Prostate gland (tissue), 2 donors: ENCODE measurements around the gene CDH11.

Experiments used
- CTCF ChIP-seq, 4 experiments: fragments of 200-600 bp in 2 of 4; fragments of 450-650 bp in 2 of 4; sonication (generic) in 2 of 4; IDR thresholded peaks; 1 replicate in 3 of 4; 2 replicates in 1 of 4; pipeline ENCODE4 v1.5.1; 2016 to 2019; ENCODE audit warnings: antibody characterized with exemption in 4 of 4, mild to moderate bottlenecking in 2 of 4, moderate library complexity in 2 of 4
- POLR2A ChIP-seq: fragments of 450-650 bp; IDR thresholded peaks from one replicate; pipeline ENCODE4 v1.6.1; 2016; ENCODE audit warnings: antibody characterized with exemption, mild to moderate bottlenecking
- POLR2AphosphoS5 ChIP-seq: sonication (generic); formaldehyde crosslinking; IDR thresholded peaks from one replicate; pipeline ENCODE4 v1.6.1; 2017; ENCODE audit warnings: antibody characterized with exemption

- TF ChIP-seq POLR2AphosphoS5 (no peak), CTCF (IDR thresholded peaks at IDR 0.05) (no peak), POLR2A (no peak)
These were observed 72.2 kb downstream of the CDH11 start for GRCh38 chr16:65049679-65050078.
